Ishikawa (cell line): ENCODE results near the gene TPD52L1.

Experiments used
- CEBPB ChIP-seq: IDR thresholded peaks from 2 replicates; pipeline ENCODE4 v1.6.1; 2012
- CREB1 ChIP-seq: IDR thresholded peaks from 2 replicates; pipeline ENCODE4 v1.6.1; 2012; ENCODE audit warnings: low read depth
- EGR1 ChIP-seq: IDR thresholded peaks from 2 replicates; pipeline ENCODE4 v1.6.1; 2012
- EP300 ChIP-seq: IDR thresholded peaks from 2 replicates; pipeline ENCODE4 v1.6.1; 2012; ENCODE audit warnings: borderline replicate concordance
- FOXM1 ChIP-seq: IDR thresholded peaks from 2 replicates; pipeline ENCODE4 v1.6.1; 2012; ENCODE audit warnings: low read depth, borderline replicate concordance
- NFIC ChIP-seq: IDR thresholded peaks from 2 replicates; pipeline ENCODE4 v1.6.1; 2012
- RAD21 ChIP-seq: IDR thresholded peaks from 2 replicates; pipeline ENCODE4 v1.6.1; 2012; ENCODE audit warnings: low read depth
- TAF1 ChIP-seq: IDR thresholded peaks from 2 replicates; pipeline ENCODE4 v1.6.1; 2012; ENCODE audit warnings: low read depth, mild to moderate bottlenecking
- TCF12 ChIP-seq: IDR thresholded peaks from 2 replicates; pipeline ENCODE4 v1.6.1; 2012; ENCODE audit warnings: low read depth
- TEAD4 ChIP-seq: IDR thresholded peaks from 2 replicates; pipeline ENCODE4 v1.6.1; 2012
- YY1 ChIP-seq: IDR thresholded peaks from 2 replicates; pipeline ENCODE4 v1.6.1; 2012; ENCODE audit warnings: low read depth
- ZBTB7A ChIP-seq: IDR thresholded peaks from 2 replicates; pipeline ENCODE4 v1.6.1; 2012; ENCODE audit warnings: low read depth
- TF ChIP-seq, protein P1 (sequence below): IDR thresholded peaks from 2 replicates; pipeline ENCODE4 v1.6.1; 2012; ENCODE audit warnings: low read depth, mild to moderate bottlenecking
- TF ChIP-seq, protein P2 (sequence below): IDR thresholded peaks from 2 replicates; pipeline ENCODE4 v1.6.1; 2012
- TF ChIP-seq, protein P3 (sequence below): IDR thresholded peaks from 2 replicates; pipeline ENCODE4 v1.6.1; 2012

Gene TPD52L1

DNA sequence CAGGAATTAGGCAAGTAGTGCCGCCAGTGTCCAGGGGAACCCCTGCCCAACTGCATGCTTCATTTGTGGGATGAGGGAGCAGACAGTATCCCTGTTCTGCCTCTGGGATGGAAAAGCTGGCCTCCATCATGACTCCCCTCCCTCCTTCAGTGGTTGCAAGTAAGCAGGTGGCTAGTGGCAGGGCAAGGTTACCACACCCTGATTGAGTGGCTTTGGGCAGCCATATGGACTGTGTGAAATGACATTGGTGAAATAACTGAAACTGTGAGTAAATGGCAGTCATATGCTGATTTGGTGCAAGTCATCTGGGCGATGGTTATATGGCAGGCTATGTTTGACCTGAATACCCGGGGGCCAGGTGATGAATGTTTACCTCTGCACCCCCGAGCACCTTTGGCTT, 115.2 kb downstream of the TPD52L1 start:
- TF ChIP-seq, protein P1, sequence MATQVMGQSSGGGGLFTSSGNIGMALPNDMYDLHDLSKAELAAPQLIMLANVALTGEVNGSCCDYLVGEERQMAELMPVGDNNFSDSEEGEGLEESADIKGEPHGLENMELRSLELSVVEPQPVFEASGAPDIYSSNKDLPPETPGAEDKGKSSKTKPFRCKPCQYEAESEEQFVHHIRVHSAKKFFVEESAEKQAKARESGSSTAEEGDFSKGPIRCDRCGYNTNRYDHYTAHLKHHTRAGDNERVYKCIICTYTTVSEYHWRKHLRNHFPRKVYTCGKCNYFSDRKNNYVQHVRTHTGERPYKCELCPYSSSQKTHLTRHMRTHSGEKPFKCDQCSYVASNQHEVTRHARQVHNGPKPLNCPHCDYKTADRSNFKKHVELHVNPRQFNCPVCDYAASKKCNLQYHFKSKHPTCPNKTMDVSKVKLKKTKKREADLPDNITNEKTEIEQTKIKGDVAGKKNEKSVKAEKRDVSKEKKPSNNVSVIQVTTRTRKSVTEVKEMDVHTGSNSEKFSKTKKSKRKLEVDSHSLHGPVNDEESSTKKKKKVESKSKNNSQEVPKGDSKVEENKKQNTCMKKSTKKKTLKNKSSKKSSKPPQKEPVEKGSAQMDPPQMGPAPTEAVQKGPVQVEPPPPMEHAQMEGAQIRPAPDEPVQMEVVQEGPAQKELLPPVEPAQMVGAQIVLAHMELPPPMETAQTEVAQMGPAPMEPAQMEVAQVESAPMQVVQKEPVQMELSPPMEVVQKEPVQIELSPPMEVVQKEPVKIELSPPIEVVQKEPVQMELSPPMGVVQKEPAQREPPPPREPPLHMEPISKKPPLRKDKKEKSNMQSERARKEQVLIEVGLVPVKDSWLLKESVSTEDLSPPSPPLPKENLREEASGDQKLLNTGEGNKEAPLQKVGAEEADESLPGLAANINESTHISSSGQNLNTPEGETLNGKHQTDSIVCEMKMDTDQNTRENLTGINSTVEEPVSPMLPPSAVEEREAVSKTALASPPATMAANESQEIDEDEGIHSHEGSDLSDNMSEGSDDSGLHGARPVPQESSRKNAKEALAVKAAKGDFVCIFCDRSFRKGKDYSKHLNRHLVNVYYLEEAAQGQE = no peak
- TF ChIP-seq TCF12 = no peak
- TF ChIP-seq, protein P2, sequence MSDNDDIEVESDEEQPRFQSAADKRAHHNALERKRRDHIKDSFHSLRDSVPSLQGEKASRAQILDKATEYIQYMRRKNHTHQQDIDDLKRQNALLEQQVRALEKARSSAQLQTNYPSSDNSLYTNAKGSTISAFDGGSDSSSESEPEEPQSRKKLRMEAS = no peak
- TF ChIP-seq EGR1 = no peak
- no peak for TF ChIP-seq YY1
- no peak for TF ChIP-seq RAD21
- TF ChIP-seq EP300 = no peak
- no peak for TF ChIP-seq TEAD4
- no peak for TF ChIP-seq FOXM1
- no peak for TF ChIP-seq NFIC
- TF ChIP-seq CEBPB = no peak
- no peak for TF ChIP-seq CREB1
- TF ChIP-seq ZBTB7A = no peak
- no peak for TF ChIP-seq TAF1
- TF ChIP-seq, protein P3, sequence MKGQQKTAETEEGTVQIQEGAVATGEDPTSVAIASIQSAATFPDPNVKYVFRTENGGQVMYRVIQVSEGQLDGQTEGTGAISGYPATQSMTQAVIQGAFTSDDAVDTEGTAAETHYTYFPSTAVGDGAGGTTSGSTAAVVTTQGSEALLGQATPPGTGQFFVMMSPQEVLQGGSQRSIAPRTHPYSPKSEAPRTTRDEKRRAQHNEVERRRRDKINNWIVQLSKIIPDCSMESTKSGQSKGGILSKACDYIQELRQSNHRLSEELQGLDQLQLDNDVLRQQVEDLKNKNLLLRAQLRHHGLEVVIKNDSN = no peak

DNA sequence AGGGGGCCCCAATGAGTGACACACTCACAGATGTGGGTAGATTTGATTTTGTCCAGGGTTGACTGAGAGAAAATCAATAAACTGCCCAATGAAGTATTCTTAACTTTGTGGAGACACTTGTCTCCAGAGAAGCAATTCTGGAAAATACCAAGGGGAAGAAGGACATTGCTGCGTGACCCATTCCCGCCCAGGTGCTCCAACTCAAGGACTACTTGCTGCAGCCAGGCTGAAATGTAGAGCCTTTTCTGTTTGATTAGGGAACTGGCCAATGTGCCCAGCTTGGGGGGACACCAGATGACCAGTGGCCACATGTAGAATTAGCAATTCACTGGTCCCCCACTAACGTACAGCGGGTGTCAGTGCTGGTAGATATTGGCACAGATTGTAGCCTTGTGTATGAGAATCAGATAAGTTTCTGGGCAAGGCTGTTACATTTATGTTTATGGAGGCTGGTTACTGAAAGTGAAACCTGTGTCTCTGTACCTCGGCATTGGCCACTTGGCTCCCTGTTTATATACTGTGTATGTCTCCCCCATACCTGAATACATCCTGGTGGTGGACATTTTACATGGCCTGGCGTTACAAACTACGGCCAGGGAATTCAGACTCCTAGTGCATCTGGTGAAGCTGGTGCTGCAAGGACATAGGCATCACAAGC, 115.9 kb downstream of the TPD52L1 start:
- TF ChIP-seq, protein P3 = no peak
- TF ChIP-seq FOXM1 (no peak), NFIC (no peak), ZBTB7A (no peak), TAF1 (no peak), TCF12 (no peak), EP300 (no peak), CEBPB (no peak), RAD21 (no peak)
- TF ChIP-seq, protein P1 = no peak

DNA sequence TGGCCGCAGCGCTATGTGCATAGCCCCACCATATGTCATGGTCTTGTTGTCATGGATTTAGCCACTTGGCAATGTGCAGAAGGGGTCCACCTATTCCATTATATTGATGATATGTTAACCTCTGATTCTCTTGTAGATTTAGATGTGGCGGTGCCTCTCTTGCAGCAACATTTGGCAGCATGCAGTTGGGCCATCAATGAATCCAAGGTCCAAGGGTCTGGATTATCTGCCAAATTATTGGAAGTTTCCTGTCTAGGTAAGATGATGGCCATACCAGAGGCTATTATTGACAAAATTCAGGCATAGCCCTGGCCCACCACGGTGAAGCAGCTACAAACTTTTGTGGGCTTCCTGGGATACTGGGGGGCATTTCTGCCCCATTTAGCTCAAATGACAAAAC, 116.8 kb downstream of the TPD52L1 start:
- TF ChIP-seq ZBTB7A (no peak), TEAD4 (no peak), EP300 (no peak)

DNA sequence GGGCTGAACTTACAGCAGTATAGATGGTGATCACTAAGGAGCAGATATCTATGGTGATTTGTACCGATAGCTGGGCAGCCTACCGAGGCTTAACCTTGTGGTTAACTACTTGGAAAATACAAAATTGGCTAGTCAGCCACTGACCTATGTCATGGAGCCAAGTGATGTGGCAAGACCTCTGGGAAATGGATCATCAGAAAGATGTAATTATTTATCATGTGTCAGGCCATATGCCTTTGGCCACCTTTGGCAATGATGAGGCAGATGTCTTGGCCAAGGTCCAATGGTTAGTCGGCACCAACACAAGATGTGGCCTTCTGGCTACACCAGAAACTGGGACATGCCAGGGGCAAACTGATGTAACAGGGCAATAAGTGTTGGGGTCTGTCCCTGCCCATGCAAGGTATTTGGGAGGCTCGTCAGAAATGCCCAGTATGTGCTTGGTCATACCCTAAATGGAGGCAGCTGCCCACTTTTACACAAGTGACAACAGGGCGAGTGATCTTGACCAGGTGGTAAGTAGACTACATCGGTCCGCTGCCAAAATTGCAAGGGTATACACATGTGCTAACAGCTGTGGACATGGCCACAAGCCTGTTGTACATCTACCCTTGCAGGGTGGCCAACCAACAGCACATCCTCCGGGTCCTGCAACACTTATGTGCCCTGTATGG, 118.0 kb downstream of the TPD52L1 start:
- TF ChIP-seq TCF12 (no peak), FOXM1 (no peak), TEAD4 (no peak), RAD21 (no peak), EP300 (no peak), EGR1 (no peak), TAF1 (no peak), CEBPB (no peak), ZBTB7A (no peak), CREB1 (no peak), NFIC (no peak)
- TF ChIP-seq, protein P1 = no peak
- TF ChIP-seq, protein P2 = no peak
- TF ChIP-seq, protein P3 = no peak
